ENCODE results near the gene RELL2. TPM values are rescaled to one million over a fixed set of nuclear protein-coding genes. Genes with fewer than 3 reads are reported as not detected.
A peak's percentile ranks its signal among the peaks of the same experiment; 100 is the strongest.

The RELL2 gene
- total RNA-seq, 2 experiments from 2014 or later, result 28.0 to 43.1 TPM

- H3K4me2 ChIP-seq (ENCODE audit: low read length), result no peak overlapping the region
- intact Hi-C loops (cut with micrococcal nuclease; ENCODE audit: unreplicated experiment), result no loop called here
- no peaks in the 10 kb centered on the region for H4K20me1 ChIP-seq (ENCODE audit: insufficient read depth, low read length)
- no peaks in the 10 kb centered on the region for H3K9me3 ChIP-seq (ENCODE audit: low read length)
- H3K27ac ChIP-seq (ENCODE audit: low read depth, low read length, poor library complexity, severe bottlenecking), result no peak overlapping the region
- no peak for TF ChIP-seq EZH2phosphoT487 (IDR thresholded peaks at IDR 0.05; ENCODE audit: borderline replicate concordance, low read depth, low read length)
- peak; percentile 66 for TF ChIP-seq CTCF (conservative IDR thresholded peaks at IDR 0.05; ENCODE audit: low read length)
- no peaks in the 10 kb centered on the region for H3K9me2 ChIP-seq (ENCODE audit: insufficient read depth, low read length)
- ChIA-PET CTCF (ENCODE audit: unreplicated experiment) (interaction anchor here (1.9 kb wide), 1 partner anchor 20 kb away, joined by 4 read pairs; no protein-coding TSS in a partner anchor), POLR2A (no interaction called here)
- no TSS peak for BruUV-seq (replicated peaks)
- no peak overlapping the region for H2AFZ ChIP-seq (ENCODE audit: low read length)
- H3K4me1 ChIP-seq (ENCODE audit: insufficient read depth, low read length, poor library complexity, severe bottlenecking), result no peaks in the 10 kb centered on the region
- no peak overlapping the region for H3K4me3 ChIP-seq (ENCODE audit: low read depth, low read length, poor library complexity, severe bottlenecking)
- peak; percentile 39 for DNase-seq (ENCODE audit: low spot score)
- H3K36me3 ChIP-seq (ENCODE audit: insufficient read depth, low read length), result no peaks in the 10 kb centered on the region
- H3K79me2 ChIP-seq (ENCODE audit: insufficient read depth, low read depth, low read length), result no peaks in the 10 kb centered on the region
Measured at GRCh38 chr5:141677415-141677814, 40.6 kb downstream of the RELL2 start.

GRCh38 chr5:141680178-141680577, 43.4 kb downstream of the RELL2 start:
- Histone ChIP-seq H3K4me2 (ENCODE audit: low read length) (no peak overlapping the region), H3K4me3 (ENCODE audit: low read depth, low read length, poor library complexity, severe bottlenecking) (no peak overlapping the region), H3K36me3 (ENCODE audit: insufficient read depth, low read length) (no peaks in the 10 kb centered on the region), H3K79me2 (ENCODE audit: insufficient read depth, low read depth, low read length) (no peaks in the 10 kb centered on the region), H4K20me1 (ENCODE audit: insufficient read depth, low read length) (no peaks in the 10 kb centered on the region), H3K9me2 (ENCODE audit: insufficient read depth, low read length) (no peaks in the 10 kb centered on the region), H3K9me3 (ENCODE audit: low read length) (no peaks in the 10 kb centered on the region), H3K27ac (ENCODE audit: low read depth, low read length, poor library complexity, severe bottlenecking) (no peak overlapping the region), H3K4me1 (ENCODE audit: insufficient read depth, low read length, poor library complexity, severe bottlenecking) (peaks cover 5% of the 10 kb centered on the region), H2AFZ (ENCODE audit: low read length) (no peak overlapping the region)
- ChIA-PET CTCF (ENCODE audit: unreplicated experiment) (no interaction called here), POLR2A (no interaction called here)
- DNase-seq (ENCODE audit: low spot score), result no peak
- TF ChIP-seq EZH2phosphoT487 (IDR thresholded peaks at IDR 0.05; ENCODE audit: borderline replicate concordance, low read depth, low read length), result no peak
- TF ChIP-seq CTCF (conservative IDR thresholded peaks at IDR 0.05; ENCODE audit: low read length), result no peak
- intact Hi-C loops (cut with micrococcal nuclease; ENCODE audit: unreplicated experiment), result no loop called here
- BruUV-seq (replicated peaks), result no TSS peak

GRCh38 chr5:141680751-141681201, 44.0 kb downstream of the RELL2 start:
- ChIA-PET POLR2A (no interaction called here), CTCF (ENCODE audit: unreplicated experiment) (interaction anchor here (0.5 to 1.0 kb wide), 2 partner anchors 11 to 134 kb away, joined by 3 read pairs; no protein-coding TSS in a partner anchor)
- no peak overlapping the region for H2AFZ ChIP-seq (ENCODE audit: low read length)
- no peaks in the 10 kb centered on the region for H3K36me3 ChIP-seq (ENCODE audit: insufficient read depth, low read length)
- H3K4me2 ChIP-seq (ENCODE audit: low read length), result no peak overlapping the region
- no peaks in the 10 kb centered on the region for H3K79me2 ChIP-seq (ENCODE audit: insufficient read depth, low read depth, low read length)
- no peaks in the 10 kb centered on the region for H3K9me3 ChIP-seq (ENCODE audit: low read length)
- TF ChIP-seq CTCF (conservative IDR thresholded peaks at IDR 0.05; ENCODE audit: low read length), result no peak
- no peak for TF ChIP-seq EZH2phosphoT487 (IDR thresholded peaks at IDR 0.05; ENCODE audit: borderline replicate concordance, low read depth, low read length)
- no peaks in the 10 kb centered on the region for H3K9me2 ChIP-seq (ENCODE audit: insufficient read depth, low read length)
- peaks cover 5% of the 10 kb centered on the region for H3K4me1 ChIP-seq (ENCODE audit: insufficient read depth, low read length, poor library complexity, severe bottlenecking)
- H4K20me1 ChIP-seq (ENCODE audit: insufficient read depth, low read length), result no peaks in the 10 kb centered on the region
- no peak for DNase-seq (ENCODE audit: low spot score)
- intact Hi-C loops (cut with micrococcal nuclease; ENCODE audit: unreplicated experiment), result no loop called here
- no peak overlapping the region for H3K27ac ChIP-seq (ENCODE audit: low read depth, low read length, poor library complexity, severe bottlenecking)
- BruUV-seq (replicated peaks), result no TSS peak
- no peak overlapping the region for H3K4me3 ChIP-seq (ENCODE audit: low read depth, low read length, poor library complexity, severe bottlenecking)

Measured in OCI-LY7 (cell line).